Activated CD4-positive, alpha-beta T cell treated with anti-CD3 and anti-CD28 coated beads, Interleukin-2, amount 50 U/mL, for 48 hours (primary cell): ENCODE results near the gene DDX42.
"Not testable (repeated sequence)": the region's sequence is repeated elsewhere in the genome, so short reads cannot be mapped to it uniquely, and the experiment has no call there.

Experiments
- DNase-seq, 2 experiments: peaks; one replicate each; pipeline ENCODE4 v3.0.0-alpha.2; 2020

Gene DDX42

DNA sequence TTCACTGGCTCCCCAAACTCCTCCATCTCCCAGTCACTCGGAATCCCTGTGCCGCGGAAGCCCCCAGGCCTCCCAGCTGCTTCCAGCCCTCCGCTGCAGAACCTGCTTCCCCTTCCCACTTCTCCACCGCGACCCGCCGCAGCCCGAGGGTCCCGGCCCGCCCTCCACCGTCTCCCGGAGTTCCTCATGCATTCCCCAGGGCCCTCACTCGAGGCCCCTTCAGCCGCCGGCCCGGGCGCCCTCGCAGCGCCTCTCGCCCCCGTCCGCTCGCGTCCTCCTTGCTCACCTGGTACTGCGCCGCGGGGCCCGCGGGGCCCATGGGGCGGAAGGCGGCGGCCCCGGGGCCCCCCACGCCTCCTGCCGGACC is 68.2 kb downstream of the DDX42 start:
- DNase-seq: no peak

DNA sequence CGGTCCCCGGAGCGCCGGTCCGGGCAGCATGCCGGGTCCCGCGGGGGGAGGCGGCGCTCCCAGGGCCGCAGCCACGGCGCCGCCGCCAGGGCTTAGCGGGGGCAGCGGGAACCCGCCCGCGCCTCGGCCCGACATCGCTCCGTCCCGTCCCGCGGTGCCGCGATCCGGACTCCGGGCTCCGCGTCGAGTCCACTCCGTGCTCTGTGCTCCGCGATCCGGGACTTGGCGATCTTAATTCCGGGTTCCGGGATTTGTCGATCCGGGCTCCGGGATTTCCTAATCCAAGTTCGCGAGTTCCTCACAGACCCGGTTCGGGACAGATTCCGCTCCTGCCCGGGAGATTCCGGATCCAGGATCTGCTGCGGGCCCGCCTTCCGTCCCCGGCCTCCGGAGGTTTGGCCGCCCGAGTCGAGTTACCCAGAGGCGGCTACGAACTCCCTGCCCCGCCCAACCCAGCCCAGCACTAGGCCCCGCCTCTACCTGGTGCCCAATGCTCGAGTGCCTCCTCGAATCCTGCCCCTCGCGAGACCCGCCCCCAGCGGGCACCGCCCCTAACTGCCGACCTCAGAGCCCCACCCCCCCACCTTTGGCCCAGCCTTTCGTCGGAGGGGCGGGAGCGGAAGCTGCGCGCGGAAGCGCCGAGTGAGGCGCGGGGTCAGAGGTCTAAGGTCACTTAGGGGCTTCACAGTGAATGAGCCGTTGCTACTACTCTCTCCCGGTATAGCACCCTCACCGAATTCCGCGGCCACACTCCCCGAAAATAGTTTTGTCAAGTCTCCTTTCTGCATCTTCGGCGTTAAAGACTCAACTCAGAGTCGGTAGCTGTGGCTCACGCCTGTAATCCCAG is 68.8 kb downstream of the DDX42 start, which contains the start of gene SMARCD2:
Gene SMARCD2, minus strand, starts transcription at position 146 of the 847 bp plus-strand sequence. Its CDS starts 11 bp downstream, at position 135.
- DNase-seq: peak; percentile 99 to 100

DNA sequence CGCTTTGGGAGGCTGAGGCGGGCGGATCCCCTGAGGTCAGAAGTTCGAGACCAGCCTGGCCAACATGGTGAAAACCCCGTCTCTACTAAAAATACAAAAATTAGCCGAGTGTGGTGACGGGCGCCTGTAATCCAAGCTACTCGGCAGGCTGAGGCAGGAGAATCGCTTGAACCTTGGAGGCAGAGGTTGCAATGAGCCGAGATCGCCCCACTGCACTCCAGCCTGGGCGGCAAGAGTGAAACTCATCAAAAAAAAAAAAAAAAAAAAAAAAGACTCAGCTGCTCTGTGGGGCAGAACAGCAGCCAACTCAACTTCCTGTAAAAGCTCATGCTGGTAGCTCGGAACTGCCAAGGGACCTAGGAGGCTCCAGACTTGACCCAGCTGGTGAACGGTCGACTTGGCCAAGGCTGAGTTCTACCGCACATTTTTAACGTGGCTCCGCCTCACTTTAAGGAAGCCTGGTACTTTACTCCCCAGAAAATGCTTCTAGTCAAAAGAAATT is 69.5 kb downstream of the DDX42 start:
- DNase-seq: peak in 1 of 2 experiments; percentile 40

DNA sequence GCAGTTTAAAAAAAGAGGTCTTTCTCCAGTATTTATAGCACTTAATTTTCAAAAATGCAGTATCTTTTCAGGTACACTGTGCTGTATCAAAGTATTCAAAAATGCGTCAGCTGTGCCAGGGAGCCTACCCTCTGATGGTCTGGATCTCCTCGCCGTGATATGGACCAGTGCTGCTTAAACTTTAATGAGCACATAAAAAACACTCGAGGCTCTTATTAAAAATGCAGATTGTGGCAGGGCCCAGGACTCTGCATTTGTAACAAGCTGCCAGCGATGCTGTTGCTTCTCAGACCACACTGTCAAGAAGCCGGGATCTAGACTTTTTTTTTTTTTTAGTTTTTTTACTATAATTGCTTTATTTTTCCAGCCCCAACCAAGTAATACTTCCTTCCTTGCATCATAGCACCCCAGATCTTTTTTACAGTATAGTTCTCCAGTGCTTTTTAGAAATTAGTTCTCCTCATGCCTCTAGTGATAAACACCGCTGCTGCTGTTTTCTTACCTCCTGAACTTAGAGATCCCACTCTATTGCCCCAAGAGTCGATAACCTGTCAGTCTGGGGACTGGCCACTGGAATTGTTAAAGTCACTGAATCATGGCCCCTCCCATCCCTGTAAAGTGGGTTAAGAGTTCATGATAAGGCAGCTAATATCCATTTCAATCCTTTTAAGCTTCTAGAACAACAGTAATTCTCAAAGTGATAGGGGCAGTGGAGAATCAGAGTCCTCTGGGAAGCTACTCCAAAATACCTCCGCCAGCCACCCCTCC is 70.1 kb downstream of the DDX42 start:
- no peak for DNase-seq

DNA sequence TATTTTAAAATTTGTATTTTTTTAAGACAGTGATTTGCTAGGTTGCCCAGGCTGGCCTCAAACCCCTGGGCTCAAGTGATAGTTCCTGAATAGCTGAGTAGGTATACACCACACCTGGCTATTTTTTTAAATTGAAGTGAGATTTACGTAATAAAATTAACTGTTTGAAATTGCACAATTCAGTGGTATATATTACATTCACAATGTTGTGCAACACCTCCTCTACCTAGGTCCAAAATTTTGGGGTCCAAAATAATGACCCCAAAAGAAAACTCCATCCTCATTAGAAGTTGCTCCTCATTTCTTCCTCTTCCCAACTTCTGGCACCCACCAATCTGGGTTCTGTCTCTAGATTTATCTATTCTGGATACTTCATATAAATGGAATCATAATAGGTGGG is 71.5 kb downstream of the DDX42 start:
- DNase-seq: no peak

DNA sequence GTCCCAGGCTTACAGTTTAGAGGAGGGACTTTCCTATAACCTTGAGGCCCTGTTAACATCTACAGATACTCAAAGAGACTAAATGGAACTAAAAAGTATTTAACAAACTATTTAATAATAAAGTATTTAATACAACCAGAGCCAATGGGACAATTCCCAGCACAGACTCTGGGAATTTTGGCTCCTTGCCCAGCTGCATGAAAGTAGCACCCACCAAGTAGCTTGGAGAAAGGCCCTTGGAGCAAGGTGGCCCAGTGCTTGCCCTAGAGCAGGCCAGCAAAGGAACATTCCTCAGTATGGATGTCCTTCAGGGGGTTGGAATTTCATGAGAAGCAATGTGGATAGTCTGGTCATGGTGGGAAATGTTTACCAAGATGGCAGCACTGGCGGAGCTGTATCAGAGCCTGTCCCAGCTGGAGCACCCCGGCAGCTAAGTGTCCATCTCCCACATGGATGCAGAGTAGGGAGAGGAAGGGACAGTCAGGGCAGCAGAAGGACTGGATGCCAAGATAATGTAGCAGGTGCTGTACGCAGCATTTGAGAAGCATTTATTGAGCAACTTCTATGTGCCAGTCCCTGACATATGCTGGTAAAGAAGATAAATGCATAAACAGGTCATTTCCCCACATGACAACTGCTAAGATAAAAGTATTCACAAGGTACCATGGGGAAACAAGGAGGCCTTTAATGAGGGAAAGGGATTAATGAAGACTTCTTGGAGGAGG is 73.7 kb downstream of the DDX42 start:
- no peak for DNase-seq

DNA sequence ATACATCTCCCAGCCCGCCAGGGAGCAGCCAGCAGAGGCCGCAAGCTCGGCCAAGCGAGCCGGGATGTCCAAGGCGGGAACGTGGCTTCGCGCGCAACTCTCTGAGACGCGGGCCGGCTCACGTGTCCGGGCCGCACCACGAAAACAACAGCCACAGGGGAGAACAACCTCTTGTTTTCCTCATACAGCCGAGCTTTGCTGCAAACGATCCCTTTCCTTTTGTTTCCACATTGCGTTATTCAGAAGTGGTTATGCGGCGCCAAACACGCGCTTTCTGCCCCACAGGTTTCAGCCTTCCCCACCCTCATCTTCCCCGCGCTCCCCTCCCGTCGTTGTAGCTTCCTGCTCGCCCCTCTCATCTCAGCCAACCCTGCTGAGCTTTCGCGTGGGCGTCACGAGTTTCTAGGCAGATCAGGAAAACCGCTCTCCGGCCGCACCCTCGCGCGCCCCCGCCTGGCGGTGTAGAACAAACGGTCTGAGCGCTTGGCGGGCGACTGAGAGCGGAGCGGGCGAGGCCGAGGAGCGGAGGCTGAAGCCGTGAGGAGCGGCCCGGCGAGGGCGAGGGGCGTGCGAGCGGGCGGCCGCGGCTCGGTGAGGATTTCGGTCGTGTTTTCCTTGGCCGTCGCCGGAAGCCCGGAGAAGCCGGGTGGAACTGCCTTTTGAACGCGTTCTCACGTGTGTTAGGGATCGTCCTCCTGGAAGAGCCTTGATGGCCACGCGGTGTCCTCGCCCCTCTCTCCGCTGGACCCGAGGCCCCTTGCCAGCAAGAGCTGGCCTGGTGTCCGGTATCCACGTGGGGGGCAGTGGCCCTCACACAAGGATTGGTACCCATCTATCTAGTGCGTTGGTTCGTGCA is 75.1 kb downstream of the DDX42 start:
- peak; percentile 98 to 99 for DNase-seq

DNA sequence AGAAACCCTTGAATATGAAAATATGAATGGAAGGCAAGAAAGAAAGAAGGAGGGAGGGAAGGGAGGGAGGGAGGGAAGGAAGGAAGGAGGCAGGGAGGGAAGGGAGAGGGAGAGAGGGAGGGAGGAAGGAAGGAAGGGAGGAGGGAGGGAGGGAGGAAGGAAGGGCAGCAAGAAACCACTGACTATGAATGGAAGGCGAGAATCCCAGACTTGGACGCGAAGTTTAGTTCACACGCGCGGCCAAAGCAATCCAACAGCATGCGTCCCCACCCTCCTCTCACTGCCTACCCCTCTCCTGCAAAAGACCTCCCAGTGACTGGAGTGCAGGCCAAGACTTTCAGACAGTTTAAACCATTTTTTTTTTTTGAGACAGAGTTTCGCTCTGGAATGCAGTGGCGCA is 76.4 kb downstream of the DDX42 start:
- no peak for DNase-seq

DNA sequence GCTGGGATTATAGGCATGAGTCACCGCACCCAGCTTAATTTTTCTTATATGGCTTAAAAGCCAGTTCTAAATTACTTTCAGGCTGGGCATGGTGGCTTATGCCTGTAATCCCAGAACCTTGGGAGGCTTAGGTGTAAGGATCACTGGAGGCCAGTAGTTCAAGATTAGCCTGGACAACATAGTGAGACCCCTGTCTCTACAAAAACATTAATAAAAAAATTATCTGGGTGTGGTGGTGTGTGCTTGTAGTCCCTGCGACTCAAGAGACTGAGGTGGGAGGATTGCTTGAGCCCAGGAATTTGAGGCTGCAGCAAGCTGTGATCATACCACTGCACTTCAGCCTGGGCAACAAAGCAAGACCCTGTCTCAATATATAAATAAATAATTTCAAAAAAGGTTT is 79.3 kb downstream of the DDX42 start:
- DNase-seq: no peak

DNA sequence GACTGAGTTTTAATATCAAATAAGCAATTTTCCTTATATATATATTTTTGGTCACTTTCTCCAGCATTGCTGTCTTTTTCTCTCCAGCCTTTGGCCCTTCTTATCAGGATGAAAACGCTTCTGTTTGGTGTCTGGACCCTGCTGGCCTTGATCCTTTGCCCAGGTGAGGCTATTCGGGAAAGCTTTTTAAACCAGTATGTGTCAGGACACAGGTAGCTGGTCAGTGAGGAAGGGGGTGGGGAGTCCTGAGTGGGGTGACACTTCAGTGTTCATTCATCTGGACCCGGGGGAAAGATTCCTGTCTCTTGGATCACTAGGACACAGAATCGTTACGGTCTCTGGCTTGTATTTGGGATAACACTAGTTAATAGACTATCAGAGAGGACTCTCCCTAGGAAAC is 80.7 kb downstream of the DDX42 start:
- DNase-seq: no peak

DNA sequence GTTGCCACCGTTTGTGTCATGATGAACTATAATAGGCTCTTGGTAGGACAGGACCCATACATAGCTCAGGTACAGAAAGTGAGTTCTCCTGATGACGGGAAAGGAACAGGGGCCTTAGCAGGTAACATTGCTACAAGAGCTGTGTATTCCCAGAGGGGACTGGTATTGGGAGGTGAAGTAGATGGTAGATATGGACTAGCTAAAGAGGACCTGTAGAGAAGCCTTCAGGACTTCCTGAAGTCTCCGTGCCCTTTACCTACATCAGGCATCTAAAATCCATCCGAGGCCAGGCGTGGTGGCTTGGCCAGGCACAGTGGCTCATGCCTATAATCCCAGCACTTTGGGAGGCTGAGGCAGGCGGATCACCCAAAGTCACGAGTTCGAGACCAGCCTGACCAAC is 81.2 kb downstream of the DDX42 start:
- no peak for DNase-seq

DNA sequence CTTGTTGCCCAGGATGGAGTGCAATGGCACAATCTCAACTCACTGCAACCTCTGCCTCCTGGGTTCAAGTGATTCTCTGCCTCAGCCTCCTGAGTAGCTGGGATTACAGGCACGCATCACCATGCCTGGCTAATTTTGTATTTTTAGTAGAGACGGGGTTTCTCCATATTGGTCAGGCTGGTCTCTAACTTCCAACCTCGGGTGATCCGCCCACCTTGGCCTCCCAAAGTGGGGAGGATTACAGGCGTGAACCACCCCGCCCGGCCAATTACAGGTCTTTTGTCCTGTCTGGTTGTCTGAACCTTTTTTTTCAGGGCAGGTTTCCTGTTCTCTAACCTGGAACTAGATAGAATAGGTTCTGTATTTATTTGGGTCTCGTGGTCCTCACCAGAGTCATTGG is 82.5 kb downstream of the DDX42 start:
- DNase-seq: not testable (repeated sequence)

DNA sequence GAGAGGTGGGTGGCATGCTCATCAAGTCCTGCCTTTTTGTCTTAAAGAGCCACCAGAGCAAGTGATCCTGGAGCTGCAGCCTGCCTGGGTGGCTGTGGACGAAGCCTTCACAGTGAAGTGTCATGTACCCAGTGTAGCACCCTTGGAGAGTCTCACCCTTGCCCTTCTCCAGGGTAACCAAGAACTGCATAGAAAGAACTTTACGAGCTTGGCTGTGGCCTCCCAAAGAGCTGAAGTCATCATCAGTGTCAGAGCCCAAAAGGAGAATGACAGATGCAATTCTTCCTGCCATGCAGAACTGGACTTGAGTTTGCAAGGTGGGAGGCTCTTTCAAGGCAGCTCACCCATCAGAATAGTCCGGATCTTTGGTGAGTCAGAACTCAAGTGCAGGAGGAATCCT is 85.3 kb downstream of the DDX42 start:
- DNase-seq: no peak

DNA sequence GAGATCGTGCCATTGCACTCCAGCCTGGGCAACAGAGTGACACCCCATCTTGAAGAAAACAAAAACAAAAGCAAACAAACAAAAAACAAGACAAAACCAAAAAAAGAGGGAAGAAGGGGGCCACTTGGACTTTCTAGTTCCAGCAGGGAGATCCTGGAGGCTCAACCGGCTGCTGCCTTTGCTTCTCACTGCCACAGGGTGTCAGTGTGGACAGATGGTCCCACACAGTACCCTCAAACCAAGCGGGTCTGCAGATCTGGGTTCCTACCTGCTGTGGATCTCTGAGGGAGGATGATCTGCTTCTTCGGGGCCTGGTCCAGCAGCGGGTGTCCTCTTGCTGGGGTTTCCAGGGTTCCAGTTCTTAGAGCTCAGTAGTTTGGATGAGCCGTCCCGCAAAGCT is 92.7 kb downstream of the DDX42 start:
- DNase-seq: not testable (repeated sequence)
